Endothelial cell of umbilical vein (primary cell): ENCODE measurements around the gene LSM3. TPM values are rescaled to one million over a fixed set of nuclear protein-coding genes. Genes with fewer than 3 reads are reported as not detected.

Experiments
- BruUV-seq: library from RNA; stranded (reverse); fragments of 400-500 nt; replicated peaks from 2 replicates; lab custom pipeline; 2021; lab: Mats Ljungman, UMichigan
- CTCF ChIA-PET: fragments of 300-600, 350-600 bp; sonication (Branson Sonifier 250); formaldehyde crosslinking; loops from one replicate; lab custom pipeline; 2021; ENCODE audit warnings: antibody characterized with exemption, inconsistent platforms; lab: Charles Lee
- POLR2A ChIA-PET: fragments of 300-600, 350-600 bp; sonication (Branson Sonifier 250); formaldehyde crosslinking; loops from one replicate; lab custom pipeline; 2021; ENCODE audit warnings: antibody characterized with exemption, inconsistent platforms; lab: Charles Lee
- DNase-seq: peaks from one replicate; pipeline ENCODE4 v3.0.0-alpha.2; 2011; ENCODE audit warnings: low read depth, low spot score
- FAIRE-seq: peaks from 2 replicates; lab custom pipeline; 2011; peaks lifted over from hg19 to GRCh38; lab: Jason Lieb, UNC
- H2AFZ ChIP-seq: 2 replicates; pipeline ENCODE4 v1.6.0; 2012; ENCODE audit warnings: low read depth, low read length, control low read depth, inconsistent platforms
- H3K27ac ChIP-seq: 2 replicates; pipeline ENCODE4 v1.5.1; 2011; ENCODE audit warnings: low read depth, mild to moderate bottlenecking, control low read depth, low read length, moderate library complexity; ENCODE audit not compliant: insufficient read depth
- H3K27me3 ChIP-seq, 2 experiments: 2 replicates each; pipeline versions ENCODE4 v1.6.0 to v1.6.1; 2011; ENCODE audit warnings: low read length in 2 of 2, mixed read lengths in 1 of 2; ENCODE audit not compliant: control insufficient read depth in 2 of 2, insufficient read depth in 2 of 2
- H3K36me3 ChIP-seq, 2 experiments: 2 replicates in 1 of 2; 3 replicates in 1 of 2; pipeline ENCODE4 v1.5.1; 2011; ENCODE audit warnings: low read length in 2 of 2, mild to moderate bottlenecking in 1 of 2, moderate library complexity in 1 of 2; ENCODE audit not compliant: control insufficient read depth in 2 of 2, insufficient read depth in 2 of 2; ENCODE audit errors: extremely low read depth in 1 of 2
- H3K4me1 ChIP-seq: 3 replicates; pipeline ENCODE4 v1.5.1; 2011; ENCODE audit warnings: mild to moderate bottlenecking, low read length; ENCODE audit not compliant: control insufficient read depth, insufficient read depth; ENCODE audit errors: extremely low read depth
- H3K4me2 ChIP-seq: 2 replicates; pipeline ENCODE4 v1.6.1; 2011; ENCODE audit warnings: low read length, control low read depth, mixed read lengths; ENCODE audit not compliant: insufficient read depth
- H3K4me3 ChIP-seq, 3 experiments: fragments of 200-600 bp in 1 of 3; sonication (generic), shearing (Covaris generic) in 1 of 3; replicated peaks in 1 of 3; 2 replicates each; pipeline ENCODE4 v1.5.1; 2011 to 2016; ENCODE audit warnings: control low read depth in 3 of 3, low read length in 3 of 3, mild to moderate bottlenecking in 2 of 3, inconsistent platforms in 1 of 3, low read depth in 1 of 3, moderate library complexity in 1 of 3; ENCODE audit not compliant: insufficient read depth in 1 of 3
- H3K79me2 ChIP-seq: 2 replicates; pipeline ENCODE4 v1.6.0; 2012; ENCODE audit warnings: low read length, inconsistent platforms; ENCODE audit not compliant: control insufficient read depth, insufficient read depth
- H3K9ac ChIP-seq: replicated peaks from 2 replicates; pipeline ENCODE3; 2011; ENCODE audit warnings: low read length, control low read depth; ENCODE audit not compliant: insufficient read depth; ENCODE audit errors: extremely low read depth
- H3K9me1 ChIP-seq: replicated peaks from 3 replicates; pipeline ENCODE4 v1.6.0; 2011; ENCODE audit warnings: mild to moderate bottlenecking, low read length; ENCODE audit not compliant: control insufficient read depth, insufficient read depth; ENCODE audit errors: extremely low read depth
- H3K9me3 ChIP-seq: replicated peaks from 2 replicates; pipeline ENCODE4 v1.5.1; 2012; ENCODE audit warnings: low read length, inconsistent platforms; ENCODE audit not compliant: control insufficient read depth, insufficient read depth
- H4K20me1 ChIP-seq: replicated peaks from 2 replicates; pipeline ENCODE3; 2011; ENCODE audit warnings: mild to moderate bottlenecking, low read length; ENCODE audit not compliant: control insufficient read depth, insufficient read depth; ENCODE audit errors: extremely low read depth
- CTCF ChIP-seq, 2 donors: IDR thresholded peaks; 1 replicate in 1 of 2; 2 replicates in 1 of 2; pipeline ENCODE4 v1.5.1; 2011; ENCODE audit warnings: low read length in 2 of 2, mild to moderate bottlenecking in 2 of 2, moderate library complexity in 2 of 2, control low read depth in 1 of 2, inconsistent platforms in 1 of 2, low read depth in 1 of 2; ENCODE audit not compliant: insufficient read depth in 1 of 2; ENCODE audit errors: extremely low read depth in 1 of 2
- EZH2 ChIP-seq: IDR thresholded peaks from 2 replicates; pipeline ENCODE4 v1.6.1; 2012; ENCODE audit warnings: borderline replicate concordance, low read depth, mild to moderate bottlenecking, moderate library complexity, low read length, inconsistent platforms; ENCODE audit not compliant: severe bottlenecking
- FOS ChIP-seq: IDR thresholded peaks from 2 replicates; pipeline ENCODE4 v1.6.1; 2011; ENCODE audit warnings: mild to moderate bottlenecking, low read length, moderate library complexity, borderline replicate concordance; ENCODE audit not compliant: insufficient read depth
- GATA2 ChIP-seq: IDR thresholded peaks from 2 replicates; pipeline ENCODE4 v1.7.0; 2011; ENCODE audit warnings: low read depth, mild to moderate bottlenecking, moderate library complexity, mixed read lengths, low read length; ENCODE audit not compliant: insufficient read length, insufficient read depth
- JUN ChIP-seq: IDR thresholded peaks from 2 replicates; pipeline ENCODE4 v1.6.1; 2011; ENCODE audit warnings: borderline replicate concordance, low read depth; ENCODE audit not compliant: insufficient read length, insufficient read depth
- MYC ChIP-seq: IDR thresholded peaks from one replicate; pipeline ENCODE4 v1.6.1; 2011; ENCODE audit warnings: mild to moderate bottlenecking, low read depth, low read length
- POLR2A ChIP-seq: IDR thresholded peaks from 2 replicates; pipeline ENCODE4 v1.6.1; 2012; ENCODE audit warnings: low read depth, mild to moderate bottlenecking, control low read depth, low read length
- POLR2AphosphoS5 ChIP-seq: IDR thresholded peaks from 2 replicates; pipeline ENCODE4 v1.6.1; 2012; ENCODE audit warnings: low read depth, mild to moderate bottlenecking, control low read depth, low read length, moderate library complexity; ENCODE audit not compliant: insufficient read depth
- dilution Hi-C: fragments of 300-500 bp; cut with MboI; formaldehyde crosslinking; loops from one replicate; pipeline ENCODE4 v1.15.0; 2019; ENCODE audit warnings: low sequenced_read_pairs; ENCODE audit not compliant: extremely low pct_ligation_motif_present
- intact Hi-C: fragments of 100-400 bp; cut with micrococcal nuclease; formaldehyde crosslinking; loops from one replicate; pipeline ENCODE4 v1.10.0; 2022
- polyA plus RNA-seq, 4 experiments: library from polyadenylated mRNA; depleted of rRNA in 3 of 4; stranded (reverse) in 3 of 4; unstranded in 1 of 4; fragments of >200 nt; gene quantifications; 2 replicates each; pipeline versions ENCODE4 v1.2.1 to v1.2.3, GENCODE V29; 2011 to 2012; ENCODE audit warnings: missing spikeins in 1 of 4
- total RNA-seq: library from RNA; stranded (reverse); gene quantifications from 2 replicates; pipeline ENCODE4 v1.2.3, GENCODE V29; 2021
- TF ChIP-seq, protein P1 (sequence below): IDR thresholded peaks from 2 replicates; pipeline ENCODE4 v1.6.1; 2011; ENCODE audit not compliant: insufficient read depth, insufficient read length

The LSM3 gene
- total and polyA plus RNA-seq, 2 donors (not counting 3 experiments of a cell fraction or from before 2014, with no cell fraction given), result 4.4 to 13.0 TPM

DNA sequence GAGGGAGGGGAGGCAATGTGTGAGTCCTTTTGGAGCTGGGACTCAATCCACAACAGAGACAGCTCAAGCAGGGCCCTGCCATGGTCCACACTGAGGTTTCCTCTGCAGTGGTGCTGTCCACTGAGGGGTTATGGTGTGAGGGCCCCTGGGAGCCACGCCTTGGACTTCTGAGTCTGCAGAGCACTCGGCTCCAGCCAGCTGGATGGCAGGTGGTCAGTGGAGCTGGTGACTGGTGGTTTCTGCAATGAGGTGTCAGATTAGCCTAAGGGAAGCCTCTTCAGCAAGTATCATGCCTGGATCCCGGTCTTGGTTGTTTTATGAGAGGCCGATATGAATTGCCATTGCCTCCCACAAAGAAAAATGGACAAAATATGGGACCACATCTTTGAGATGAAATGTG, 21.7 kb downstream of the LSM3 start:
- no peak overlapping the region for H3K4me2 ChIP-seq
- intact Hi-C loops, result loop anchor here (5.0 kb wide), 1 partner anchor 202 kb away; the partner anchor contains the start of gene SLC6A6
- peaks cover 2% of the 10 kb centered on the region for H3K4me1 ChIP-seq
- no peaks in the 10 kb centered on the region for H3K27me3 ChIP-seq
- no peak overlapping the region for H3K4me3 ChIP-seq
- no peaks in the 10 kb centered on the region for H3K9me3 ChIP-seq
- H3K27ac ChIP-seq, result no peak overlapping the region
- BruUV-seq, result no TSS peak
- no peaks in the 10 kb centered on the region for H3K79me2 ChIP-seq
- peaks cover 0 to 2% of the 10 kb centered on the region in 2 experiments for H3K36me3 ChIP-seq
- no peaks in the 10 kb centered on the region for H3K9me1 ChIP-seq
- POLR2A ChIA-PET, result no interaction called here
- CTCF ChIA-PET, result interaction anchor here (1.0 to 4.8 kb wide), 2 partner anchors 13 to 303 kb away, joined by 3 to 46 read pairs; no protein-coding TSS in a partner anchor
- DNase-seq (no peak), FAIRE-seq (no peak)
- H2AFZ ChIP-seq, result no peak overlapping the region
- TF ChIP-seq EZH2 (no peak), JUN (no peak), GATA2 (no peak), MYC (no peak), POLR2A (no peak), CTCF (IDR thresholded peaks at IDR 0.05; ENCODE audit: extremely low read depth in 1 of 2, insufficient read depth in 1 of 2, low read depth in 1 of 2, low read length in 2 of 2) (no peak), FOS (no peak), POLR2AphosphoS5 (no peak)
- TF ChIP-seq, protein P1, sequence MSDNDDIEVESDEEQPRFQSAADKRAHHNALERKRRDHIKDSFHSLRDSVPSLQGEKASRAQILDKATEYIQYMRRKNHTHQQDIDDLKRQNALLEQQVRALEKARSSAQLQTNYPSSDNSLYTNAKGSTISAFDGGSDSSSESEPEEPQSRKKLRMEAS, result no peak
- no peaks in the 10 kb centered on the region for H4K20me1 ChIP-seq
- dilution Hi-C loops, result no loop called here
- H3K9ac ChIP-seq, result no peak overlapping the region
